C4-2B (cell line): ENCODE results near the gene KCNAB2.

Experiments
- ZFX ChIP-seq: fragments of 450-650 bp; IDR thresholded peaks from 2 replicates; pipeline ENCODE4 v1.6.1; 2017
- TF ChIP-seq, protein P1 (sequence below): fragments of 450-650 bp; conservative IDR thresholded peaks from 2 replicates; pipeline ENCODE4 v1.5.1; 2017; ENCODE audit warnings: mild to moderate bottlenecking

DNA sequence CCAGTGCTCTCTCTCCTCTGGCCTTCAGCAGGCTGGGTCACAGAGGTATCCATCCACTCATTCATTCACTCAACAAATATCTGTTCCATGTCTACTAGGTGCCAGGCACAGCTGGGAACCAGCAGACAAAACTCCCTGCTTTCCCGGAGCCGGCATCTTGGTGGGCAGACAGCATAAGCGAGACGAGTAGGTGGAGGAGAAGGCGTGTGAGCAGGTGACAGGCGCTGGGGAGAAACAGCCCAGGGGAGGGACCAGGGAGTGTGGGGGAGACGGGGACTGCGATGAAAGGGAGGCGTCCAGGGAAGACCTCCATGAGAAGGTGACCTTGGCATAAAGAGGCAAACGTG, 11.0 kb upstream of the KCNAB2 start:
- TF ChIP-seq, protein P1, sequence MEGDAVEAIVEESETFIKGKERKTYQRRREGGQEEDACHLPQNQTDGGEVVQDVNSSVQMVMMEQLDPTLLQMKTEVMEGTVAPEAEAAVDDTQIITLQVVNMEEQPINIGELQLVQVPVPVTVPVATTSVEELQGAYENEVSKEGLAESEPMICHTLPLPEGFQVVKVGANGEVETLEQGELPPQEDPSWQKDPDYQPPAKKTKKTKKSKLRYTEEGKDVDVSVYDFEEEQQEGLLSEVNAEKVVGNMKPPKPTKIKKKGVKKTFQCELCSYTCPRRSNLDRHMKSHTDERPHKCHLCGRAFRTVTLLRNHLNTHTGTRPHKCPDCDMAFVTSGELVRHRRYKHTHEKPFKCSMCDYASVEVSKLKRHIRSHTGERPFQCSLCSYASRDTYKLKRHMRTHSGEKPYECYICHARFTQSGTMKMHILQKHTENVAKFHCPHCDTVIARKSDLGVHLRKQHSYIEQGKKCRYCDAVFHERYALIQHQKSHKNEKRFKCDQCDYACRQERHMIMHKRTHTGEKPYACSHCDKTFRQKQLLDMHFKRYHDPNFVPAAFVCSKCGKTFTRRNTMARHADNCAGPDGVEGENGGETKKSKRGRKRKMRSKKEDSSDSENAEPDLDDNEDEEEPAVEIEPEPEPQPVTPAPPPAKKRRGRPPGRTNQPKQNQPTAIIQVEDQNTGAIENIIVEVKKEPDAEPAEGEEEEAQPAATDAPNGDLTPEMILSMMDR: peak; percentile 65
- TF ChIP-seq ZFX: no peak
